ENCODE results near the gene ATF3.
"Not testable (repeated sequence)": the region's sequence is repeated elsewhere in the genome, so short reads cannot be mapped to it uniquely, and the experiment has no call there.

The ATF3 gene

GRCh38 chr1:212625781-212626450, 17.4 kb downstream of the ATF3 start:
- no peak for DNase-seq (ENCODE audit: low read depth in 1 of 2, low spot score in 1 of 2)

DNA sequence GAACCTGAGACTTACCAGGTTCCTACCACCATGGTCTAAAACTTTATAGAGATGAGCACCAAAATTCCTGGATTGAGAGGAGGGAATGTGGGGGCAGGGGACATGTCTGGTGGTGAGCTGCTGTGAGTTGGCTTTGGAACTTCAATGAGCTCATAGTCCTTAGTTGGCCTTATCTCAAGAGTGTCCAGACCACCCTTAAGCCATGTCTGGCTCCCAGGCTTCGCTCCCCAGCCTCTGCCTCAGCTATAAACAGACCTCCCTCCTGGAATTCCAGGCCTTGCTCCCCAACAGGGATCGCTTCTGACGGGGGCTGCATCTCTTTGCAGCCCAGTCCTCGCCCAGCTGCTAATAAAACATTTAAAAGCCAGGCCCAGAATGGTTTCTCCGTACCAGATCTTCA, 19.5 kb downstream of the ATF3 start:
- DNase-seq (ENCODE audit: low read depth in 1 of 2, low spot score in 1 of 2): no peak

DNA sequence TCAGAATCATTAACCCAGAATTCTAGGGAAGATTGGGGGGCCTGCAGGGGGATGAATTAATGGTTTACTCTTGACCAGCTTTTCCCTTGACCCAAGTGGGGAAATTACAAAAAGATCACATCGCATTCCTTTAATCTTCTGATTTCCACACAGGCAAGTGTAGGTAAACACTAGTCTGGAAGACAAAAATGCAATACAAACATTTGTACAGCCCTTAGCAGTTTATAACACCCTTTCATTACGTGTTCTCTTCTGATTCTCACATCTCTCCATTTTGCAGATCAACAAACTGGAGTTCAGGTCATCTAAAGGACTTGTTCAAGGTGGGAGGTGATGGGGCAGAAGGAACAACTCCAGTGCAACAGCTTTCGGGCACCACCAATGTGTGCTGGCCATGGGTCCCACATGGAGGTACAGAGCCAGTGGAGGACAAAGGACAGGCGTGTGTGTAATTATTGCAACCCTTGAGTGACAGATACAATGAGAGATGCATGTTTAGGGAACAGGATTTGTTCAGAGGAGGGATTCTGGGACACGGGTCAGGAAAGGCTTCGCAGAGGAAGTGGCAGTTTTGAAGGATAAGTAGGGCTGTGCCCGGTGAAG, 20.4 kb downstream of the ATF3 start:
- no peak for DNase-seq (ENCODE audit: low read depth in 1 of 2, low spot score in 1 of 2)

DNA sequence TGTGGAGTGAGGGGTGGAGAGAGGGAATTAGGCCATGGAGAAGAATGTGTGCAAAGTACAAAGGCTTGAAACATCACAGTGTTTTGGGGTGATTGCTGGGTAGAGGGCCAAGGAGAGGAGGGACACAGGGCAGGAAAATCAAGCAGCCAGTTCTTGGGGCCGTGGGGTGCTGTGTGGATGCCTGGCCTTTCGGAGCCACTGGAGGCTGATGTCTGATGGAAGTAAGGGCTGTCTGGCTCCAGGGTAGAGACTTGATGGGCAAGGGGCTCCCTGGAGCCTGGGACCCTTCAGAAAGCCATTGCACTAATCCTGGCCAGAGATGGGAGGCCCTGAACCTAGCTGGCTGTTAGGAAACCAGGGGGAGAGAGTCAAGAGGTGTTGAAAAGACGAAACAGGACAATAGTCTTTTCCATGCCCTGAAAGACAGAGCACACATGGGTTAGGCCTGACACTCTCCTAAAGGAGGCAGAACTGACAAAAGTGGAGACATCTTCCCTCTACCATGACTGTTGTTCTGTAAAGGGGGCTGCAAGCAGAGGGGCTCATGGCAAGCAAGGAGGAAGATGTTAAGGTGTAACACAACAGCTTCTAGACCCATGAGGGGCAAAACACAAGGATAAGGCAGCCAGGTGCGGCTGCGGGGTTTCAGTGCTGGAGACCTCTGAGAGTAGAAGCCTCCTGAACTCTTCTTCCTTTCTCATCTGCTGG, 21.0 kb downstream of the ATF3 start:
- no peak for DNase-seq (ENCODE audit: low read depth in 1 of 2, low spot score in 1 of 2)

DNA sequence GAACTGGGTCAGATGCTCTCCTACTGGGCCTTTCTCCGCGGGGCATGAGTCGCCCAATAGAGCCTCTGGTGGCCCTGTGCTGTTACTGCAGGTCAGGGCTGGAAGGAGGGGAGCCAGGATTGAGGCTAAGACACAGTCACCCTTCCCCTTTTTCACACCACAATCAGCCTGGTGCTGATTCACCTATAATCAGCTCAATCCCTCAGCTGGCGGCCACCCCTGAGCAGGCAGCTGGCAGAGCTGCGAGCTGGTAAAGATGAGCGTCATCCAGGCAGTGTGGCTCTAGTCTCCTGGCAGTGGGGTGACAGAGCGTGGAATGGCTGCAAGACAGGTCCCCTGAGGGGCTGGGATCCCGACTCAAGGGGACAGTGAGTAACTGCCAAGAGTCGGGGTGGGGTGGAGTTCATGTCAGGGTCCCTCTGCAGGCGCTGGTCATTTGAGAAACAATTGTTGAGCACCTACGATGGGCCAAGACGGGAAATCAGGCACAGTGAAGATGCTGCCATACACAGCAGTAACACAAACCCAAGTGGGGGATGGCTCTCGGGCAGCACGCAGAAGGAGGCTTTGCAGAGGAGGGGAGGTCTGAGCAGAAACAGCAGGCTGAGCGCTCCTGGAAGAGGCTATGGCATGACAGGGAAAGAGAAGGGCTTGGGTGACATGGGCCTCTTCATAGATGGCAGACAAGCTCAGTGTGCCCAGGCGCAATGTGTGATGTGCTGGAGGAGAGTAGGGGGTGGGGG, 21.8 kb downstream of the ATF3 start:
- peak; percentile 25 to 48 for DNase-seq (ENCODE audit: low read depth in 1 of 2, low spot score in 1 of 2)

DNA sequence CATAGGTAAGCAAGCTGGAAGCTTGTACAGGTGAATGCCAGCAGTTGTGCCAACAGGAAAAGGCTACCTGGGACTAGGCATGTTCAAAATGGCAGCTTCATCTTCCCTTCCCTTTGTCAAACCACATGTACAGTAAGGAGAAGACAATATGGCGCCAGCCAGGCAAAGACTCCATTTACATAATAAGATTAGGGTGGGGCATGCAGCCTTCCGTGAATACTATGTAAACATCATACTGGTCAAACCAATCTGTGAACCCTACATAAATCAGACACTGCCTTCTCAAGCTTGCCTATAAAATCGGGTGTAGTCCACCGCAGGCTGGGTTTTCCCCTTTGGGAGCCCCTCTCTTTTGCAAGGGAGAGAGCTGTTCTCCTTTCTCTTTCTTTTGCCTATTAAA, 24.6 kb downstream of the ATF3 start:
- DNase-seq (ENCODE audit: low read depth in 1 of 2, low spot score in 1 of 2): no peak

- DNase-seq (ENCODE audit: low read depth in 1 of 2, low spot score in 1 of 2): no peak
Measured at GRCh38 chr1:212634252-212634651, 25.7 kb downstream of the ATF3 start.

GRCh38 chr1:212635141-212635631, 26.6 kb downstream of the ATF3 start:
- DNase-seq (ENCODE audit: low read depth in 1 of 2, low spot score in 1 of 2): no peak

DNA sequence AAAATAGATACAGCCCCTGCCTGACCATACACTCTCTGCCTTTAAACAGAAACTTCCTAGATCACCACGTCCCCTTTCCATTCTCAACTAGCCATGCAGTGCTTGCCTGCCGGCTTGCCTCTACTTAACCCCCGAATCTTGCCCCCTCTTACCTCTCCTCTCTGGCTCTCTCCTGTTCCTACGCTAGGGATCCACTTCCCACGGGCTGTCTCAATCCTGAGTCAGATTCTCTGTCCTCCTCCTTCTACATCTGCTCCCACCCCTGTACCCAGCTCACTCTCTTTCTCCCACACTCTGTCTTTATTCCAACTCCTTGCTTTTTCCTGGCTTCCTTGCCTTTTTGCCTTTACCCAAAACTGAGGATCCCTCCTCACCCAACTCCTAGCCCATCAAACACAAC, 29.3 kb downstream of the ATF3 start:
- no peak for DNase-seq (ENCODE audit: low read depth in 1 of 2, low spot score in 1 of 2)

DNA sequence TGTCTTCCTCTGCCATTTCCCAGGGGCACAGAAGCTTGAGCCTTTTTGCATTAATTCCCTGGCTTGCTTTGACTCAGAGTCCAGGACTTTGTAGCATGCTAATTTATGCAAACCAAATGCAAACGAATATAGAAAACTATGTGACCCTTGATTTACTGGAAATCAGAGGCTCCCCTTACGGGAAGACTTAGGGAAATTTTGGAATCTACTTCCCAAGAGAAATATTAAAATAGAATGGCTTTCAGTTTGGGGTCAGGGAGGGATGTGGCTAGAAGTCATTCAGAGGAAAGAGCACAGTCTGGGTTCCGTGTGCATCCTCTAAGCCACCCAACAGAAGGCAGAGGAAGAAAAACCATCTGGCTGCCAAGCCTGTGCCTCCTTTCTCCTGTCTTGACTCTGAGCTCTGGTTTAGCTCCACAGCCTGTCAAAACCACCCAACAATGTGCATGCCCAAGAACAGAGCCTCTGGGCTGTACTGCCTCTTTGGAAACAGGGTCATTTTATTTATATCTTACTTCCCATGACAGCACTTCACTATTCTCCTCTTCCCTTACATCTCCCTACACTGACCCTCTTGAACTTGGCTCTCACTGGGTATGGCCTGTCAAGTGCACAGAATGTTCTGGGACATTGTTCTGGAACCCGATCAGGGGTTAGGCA, 30.1 kb downstream of the ATF3 start:
- no peak for DNase-seq (ENCODE audit: low read depth in 1 of 2, low spot score in 1 of 2)

DNA sequence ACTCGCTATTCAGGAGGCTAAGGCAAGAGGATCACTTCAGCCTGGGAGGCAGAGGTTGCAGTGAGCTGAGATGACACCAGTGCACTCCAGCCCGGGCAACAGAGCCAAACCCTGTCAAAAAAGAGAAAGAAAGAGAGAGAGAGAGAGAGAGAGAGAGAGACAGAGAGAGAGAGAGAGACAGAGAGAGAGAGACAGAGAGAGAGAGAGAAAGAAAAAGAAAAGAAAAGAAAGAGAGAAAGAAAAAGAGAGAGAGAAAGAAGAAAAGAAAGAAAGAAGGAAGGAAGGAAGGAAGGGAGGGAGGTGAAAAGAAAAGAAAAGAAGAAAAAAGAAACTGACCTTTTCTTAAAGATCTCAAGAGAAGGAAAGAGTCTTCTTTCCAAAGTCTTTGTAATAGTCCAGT, 31.0 kb downstream of the ATF3 start:
- DNase-seq (ENCODE audit: low read depth in 1 of 2, low spot score in 1 of 2): not testable (repeated sequence)

- no peak for DNase-seq (ENCODE audit: low read depth in 1 of 2, low spot score in 1 of 2)
Measured at GRCh38 chr1:212640223-212640878, 31.8 kb downstream of the ATF3 start.

DNA sequence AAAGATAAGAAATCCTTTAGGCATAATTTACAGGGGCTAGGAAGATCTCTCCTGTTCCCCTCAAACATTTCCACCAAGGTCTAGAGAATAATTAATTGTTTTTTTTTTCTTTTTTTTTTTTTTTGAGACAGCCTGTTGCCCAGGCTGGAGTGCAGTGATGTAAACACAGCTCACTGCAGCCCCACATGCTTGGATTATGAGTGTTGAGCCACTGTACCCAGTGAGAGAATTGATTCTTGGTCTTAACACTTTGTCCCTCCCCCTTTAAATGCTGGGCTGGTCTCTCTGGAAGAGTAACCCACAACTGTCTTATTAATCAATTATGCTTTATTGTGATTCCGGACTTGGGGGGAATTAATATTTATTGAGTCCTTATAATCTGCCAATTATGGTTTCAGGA, 33.4 kb downstream of the ATF3 start:
- no peak for DNase-seq (ENCODE audit: low read depth in 1 of 2, low spot score in 1 of 2)

DNA sequence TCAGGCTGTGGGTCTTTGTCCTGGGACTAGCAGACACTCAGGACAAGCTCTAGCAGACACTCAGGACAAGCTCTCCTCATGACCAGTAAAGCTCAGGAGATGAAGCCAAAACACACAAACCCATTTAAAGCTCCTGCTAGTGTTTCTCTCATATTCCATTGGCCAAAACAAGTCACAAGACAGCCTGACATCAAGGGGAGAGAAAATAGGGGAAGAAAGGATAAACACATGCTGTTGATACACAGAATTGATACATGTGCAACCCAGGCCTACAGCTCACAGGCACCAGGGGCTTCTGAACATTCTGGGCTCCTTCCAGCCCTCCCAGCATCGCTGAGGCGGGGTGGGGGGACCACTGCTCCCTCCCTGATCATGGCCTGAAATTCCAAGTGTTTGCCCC, 35.3 kb downstream of the ATF3 start:
- DNase-seq (ENCODE audit: low read depth in 1 of 2, low spot score in 1 of 2): no peak

- no peak for DNase-seq (ENCODE audit: low read depth in 1 of 2, low spot score in 1 of 2)
Measured at GRCh38 chr1:212644866-212645545, 36.4 kb downstream of the ATF3 start.

DNA sequence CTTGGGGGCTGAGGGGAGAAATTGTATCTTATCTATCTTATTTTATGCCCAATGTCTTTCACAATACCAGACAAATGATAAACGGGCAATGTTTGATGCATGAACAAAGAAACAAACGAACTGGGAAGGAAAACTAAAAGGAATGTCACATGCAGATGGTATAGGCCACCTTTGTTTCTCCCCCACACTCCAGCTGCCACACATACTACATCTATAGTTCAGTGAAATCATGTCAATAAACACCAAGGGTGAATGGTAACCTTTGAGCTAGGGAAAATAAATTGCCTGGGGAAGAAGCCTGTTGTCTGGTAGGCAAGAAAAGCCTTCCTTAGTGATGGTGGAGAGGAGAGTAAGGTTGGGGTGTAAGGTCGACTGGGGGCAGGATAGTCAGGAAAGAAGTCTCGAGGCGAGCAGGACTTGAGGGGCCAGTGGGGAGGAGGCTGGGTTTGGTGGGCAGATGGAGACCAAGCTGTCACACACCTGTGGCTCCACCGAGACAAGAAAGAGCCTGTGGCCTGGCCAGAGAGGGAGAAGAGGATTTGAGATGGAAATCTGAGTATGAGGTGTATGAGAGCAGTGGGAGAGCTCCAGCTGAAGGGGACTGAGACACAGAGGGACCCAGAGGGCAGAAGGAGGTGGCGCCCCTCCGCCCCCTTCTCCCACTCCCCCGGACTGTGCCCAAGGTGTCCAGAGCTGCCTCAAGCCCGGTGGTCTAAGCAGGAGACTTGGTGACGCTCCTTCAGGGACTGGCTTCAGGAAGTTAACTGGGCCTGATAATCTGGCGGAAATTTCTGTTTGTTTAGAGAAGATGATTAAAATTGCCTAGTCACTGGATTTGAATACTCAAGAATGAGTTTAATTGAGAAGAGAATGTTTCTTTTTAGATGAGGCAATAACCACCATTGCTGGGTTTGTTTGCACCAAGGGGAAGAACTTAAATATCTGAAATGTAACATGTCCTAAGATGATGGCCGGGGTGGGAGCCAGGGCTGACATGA, 37.3 kb downstream of the ATF3 start:
- DNase-seq (ENCODE audit: low read depth in 1 of 2, low spot score in 1 of 2): no peak

- DNase-seq (ENCODE audit: low read depth in 1 of 2, low spot score in 1 of 2): no peak
Measured at GRCh38 chr1:212646588-212646987, 38.0 kb downstream of the ATF3 start.

GRCh38 chr1:212647004-212647403, 38.4 kb downstream of the ATF3 start:
- DNase-seq (ENCODE audit: low read depth in 1 of 2, low spot score in 1 of 2): no peak

DNA sequence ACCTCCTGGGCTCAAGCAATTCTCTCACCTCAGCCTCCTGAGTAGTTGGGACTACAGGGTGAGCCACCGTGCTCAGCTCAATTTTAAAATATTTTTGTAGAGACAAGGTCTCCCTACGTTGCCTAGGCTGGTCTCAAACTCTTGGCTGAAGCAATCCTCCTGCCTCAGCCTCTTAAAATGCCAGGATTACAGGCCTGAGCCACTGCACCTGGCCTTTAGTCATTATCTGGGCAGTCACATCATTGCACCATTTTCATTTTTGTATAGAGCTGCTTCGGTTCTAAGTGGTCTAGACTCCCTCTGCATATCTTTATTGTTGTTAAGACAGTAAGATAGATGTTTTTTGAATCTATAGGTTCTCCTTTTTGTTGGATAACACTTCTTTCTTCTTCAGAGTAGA, 39.9 kb downstream of the ATF3 start:
- no peak for DNase-seq (ENCODE audit: low read depth in 1 of 2, low spot score in 1 of 2)
